Tibial artery (tissue), 4 donors: Measurements from ENCODE around the gene SIM2.

Experiments
- DNase-seq, 2 donors: peaks; one replicate each; pipeline ENCODE4 v3.0.0-alpha.2; 2019
- H3K27ac ChIP-seq, 2 donors: fragments of 200-600 bp; sonication (generic) in 1 of 2; 1 replicate in 1 of 2; 2 replicates in 1 of 2; pipeline ENCODE4 v1.5.1; 2018 to 2019; ENCODE audit warnings: mild to moderate bottlenecking in 1 of 2
- H3K27me3 ChIP-seq, 2 donors: fragments of 200-600 bp; sonication (generic) in 1 of 2; one replicate each; pipeline versions ENCODE4 v1.5.1 to v1.6.0; 2016 to 2019
- H3K36me3 ChIP-seq, 3 donors: fragments of 200-600 bp; sonication (generic) in 2 of 3; one replicate each; pipeline ENCODE4 v1.5.1; 2016 to 2019; ENCODE audit warnings: mild to moderate bottlenecking in 2 of 3
- H3K4me1 ChIP-seq, 4 donors: fragments of 200-600 bp; sonication (generic) in 2 of 4; 1 replicate in 3 of 4; 2 replicates in 1 of 4; pipeline ENCODE4 v1.5.1; 2016 to 2019
- H3K4me3 ChIP-seq, 2 donors: fragments of 200-600 bp; sonication (generic) in 1 of 2; 1 replicate in 1 of 2; 2 replicates in 1 of 2; pipeline ENCODE4 v1.5.1; 2018 to 2019; ENCODE audit warnings: mild to moderate bottlenecking in 2 of 2
- H3K9me3 ChIP-seq, 3 donors: fragments of 200-600 bp; sonication (generic) in 1 of 3; one replicate each; pipeline ENCODE4 v1.5.1; 2016 to 2019
- CTCF ChIP-seq, 2 experiments: fragments of 200-600 bp in 1 of 2; fragments of 450-650 bp in 1 of 2; IDR thresholded peaks; one replicate each; pipeline ENCODE4 v1.5.1; 2017 to 2019; ENCODE audit warnings: antibody characterized with exemption in 2 of 2, mild to moderate bottlenecking in 1 of 2, moderate library complexity in 1 of 2
- intact Hi-C: fragments of 100-400 bp; cut with DNase I; formaldehyde crosslinking; loops from one replicate; pipeline ENCODE4 v1.15.0; 2023; ENCODE audit warnings: low total_unique reads

Gene SIM2

GRCh38 chr21:36747041-36747814 lies 48.3 kb downstream of the SIM2 start:
- Histone ChIP-seq H3K4me1 (peaks cover 0 to 22% (median 10%) of the 10 kb centered on the region in 4 donors), H3K4me3 (peak overlapping the region; percentile 10 to 47), H3K27me3 (peaks cover 0 to 30% of the 10 kb centered on the region in 2 donors), H3K36me3 (peaks cover 9 to 23% (median 9%) of the 10 kb centered on the region in 3 donors), H3K9me3 (no peaks in the 10 kb centered on the region), H3K27ac (no peak overlapping the region)
- no peak for TF ChIP-seq CTCF (IDR thresholded peaks at IDR 0.05)
- intact Hi-C loops: no loop called here
- DNase-seq: no peak

- Histone ChIP-seq H3K4me1 (peaks cover 0 to 22% (median 10%) of the 10 kb centered on the region in 4 donors), H3K27ac (no peak overlapping the region), H3K9me3 (no peaks in the 10 kb centered on the region), H3K4me3 (peak overlapping the region; percentile 10 to 47), H3K36me3 (peaks cover 10 to 24% (median 14%) of the 10 kb centered on the region in 3 donors), H3K27me3 (peaks cover 0 to 30% of the 10 kb centered on the region in 2 donors)
- peak in 1 of 2 experiments; percentile 23 for TF ChIP-seq CTCF (IDR thresholded peaks at IDR 0.05)
- intact Hi-C loops: no loop called here
- DNase-seq: no peak
Observed at GRCh38 chr21:36747815-36748383, 49.0 kb downstream of the SIM2 start.

GRCh38 chr21:36749935-36750575 lies 51.1 kb downstream of the SIM2 start:
- no peak for DNase-seq
- no peak overlapping the region for H3K27ac ChIP-seq
- no peaks in the 10 kb centered on the region for H3K9me3 ChIP-seq
- intact Hi-C loops: no loop called here
- TF ChIP-seq CTCF (IDR thresholded peaks at IDR 0.05): no peak
- H3K27me3 ChIP-seq: peaks cover 0 to 25% of the 10 kb centered on the region in 2 donors
- peaks cover 0 to 15% (median 10%) of the 10 kb centered on the region in 4 donors for H3K4me1 ChIP-seq
- no peak overlapping the region for H3K4me3 ChIP-seq
- H3K36me3 ChIP-seq: peaks cover 24 to 35% (median 28%) of the 10 kb centered on the region in 3 donors

- peaks cover 0 to 21% of the 10 kb centered on the region in 2 donors for H3K27me3 ChIP-seq
- H3K4me1 ChIP-seq: peaks cover 0 to 13% (median 9%) of the 10 kb centered on the region in 4 donors
- H3K4me3 ChIP-seq: no peak overlapping the region
- peaks cover 28 to 40% (median 30%) of the 10 kb centered on the region in 3 donors for H3K36me3 ChIP-seq
- intact Hi-C loops: no loop called here
- no peaks in the 10 kb centered on the region for H3K9me3 ChIP-seq
- no peak for TF ChIP-seq CTCF (IDR thresholded peaks at IDR 0.05)
- no peak overlapping the region for H3K27ac ChIP-seq
- no peak for DNase-seq
Observed at GRCh38 chr21:36750576-36750959, 51.7 kb downstream of the SIM2 start.

- Histone ChIP-seq H3K9me3 (no peaks in the 10 kb centered on the region), H3K4me3 (no peak overlapping the region), H3K27ac (no peak overlapping the region), H3K27me3 (peaks cover 0 to 18% of the 10 kb centered on the region in 2 donors), H3K36me3 (peaks cover 34 to 49% (median 34%) of the 10 kb centered on the region in 3 donors), H3K4me1 (peaks cover 0 to 13% (median 9%) of the 10 kb centered on the region in 4 donors)
- DNase-seq: no peak
- no peak for TF ChIP-seq CTCF (IDR thresholded peaks at IDR 0.05)
- intact Hi-C loops: no loop called here
Observed at GRCh38 chr21:36751383-36751782, 52.5 kb downstream of the SIM2 start.
